AG04450 (cell line): ENCODE data around the gene TRERF1. TPM values are rescaled to one million over a fixed set of nuclear protein-coding genes. Genes with fewer than 3 reads are reported as not detected.
"Not testable (repeated sequence)": the region's sequence is repeated elsewhere in the genome, so short reads cannot be mapped to it uniquely, and the experiment has no call there.

Source experiments
- CTCF ChIA-PET: fragments of 300-600, 350-600 bp; formaldehyde crosslinking; extraction: SDS; loops from one replicate; lab custom pipeline; 2022; ENCODE audit warnings: antibody characterized with exemption, inconsistent platforms; lab: Charles Lee
- POLR2A ChIA-PET: fragments of 350-600 bp; formaldehyde crosslinking; extraction: SDS; loops from one replicate; lab custom pipeline; 2021; ENCODE audit warnings: antibody characterized with exemption, inconsistent platforms; lab: Yijun Ruan, JAX
- DNase-seq: peaks from one replicate; pipeline ENCODE4 v3.0.0-alpha.2; 2011; ENCODE audit warnings: low read depth, low spot score
- H3K27ac ChIP-seq: one replicate; pipeline ENCODE4 v1.5.1; 2012; ENCODE audit warnings: low read depth, low read length, control low read depth
- H3K27me3 ChIP-seq: one replicate; pipeline ENCODE4 v1.6.0; 2012; ENCODE audit warnings: low read length; ENCODE audit not compliant: control insufficient read depth, insufficient read depth
- H3K4me3 ChIP-seq: 2 replicates; pipeline ENCODE4 v1.5.1; 2011; ENCODE audit warnings: mild to moderate bottlenecking, low read depth, low read length, control low read depth
- H3K9me3 ChIP-seq: 2 replicates; pipeline ENCODE4 v1.5.1; 2012; ENCODE audit warnings: low read length; ENCODE audit not compliant: control insufficient read depth, insufficient read depth
- CTCF ChIP-seq: IDR thresholded peaks from 2 replicates; pipeline ENCODE4 v1.5.1; 2011; ENCODE audit warnings: low read depth, low read length, control low read depth, inconsistent platforms
- polyA plus RNA-seq: library from polyadenylated mRNA; depleted of rRNA; stranded (reverse); fragments of >200 nt; gene quantifications from 2 replicates; pipeline ENCODE4 v1.2.3, GENCODE V29; 2011

The TRERF1 gene
- polyA plus RNA-seq, 1 experiment: 7.3 TPM

DNA sequence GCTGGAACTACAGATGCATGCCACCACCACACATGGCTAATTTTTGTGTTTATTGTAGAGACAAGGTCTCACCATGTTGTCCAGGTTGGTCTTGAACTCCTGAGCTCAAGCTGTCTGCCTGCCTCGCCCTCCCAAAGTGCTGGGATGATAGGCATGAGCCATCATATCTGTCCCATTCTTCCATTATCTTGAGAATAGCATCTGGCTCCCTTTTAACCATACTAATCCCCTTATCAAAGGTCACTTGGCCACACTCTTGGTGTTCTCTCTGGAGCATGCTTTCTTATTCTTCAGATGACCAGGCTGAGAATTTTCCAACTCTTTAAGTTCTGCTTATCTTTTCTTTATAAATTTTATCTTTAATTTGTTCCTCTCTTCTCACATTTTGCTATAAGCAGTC, 15.9 kb upstream of the TRERF1 start:
- CTCF ChIA-PET: interaction anchor here (0.6 kb wide), 1 partner anchor 250 kb away, joined by 3 read pairs; the partner anchor contains the start of gene MRPS10
- Histone ChIP-seq H3K4me3 (no peak overlapping the region), H3K9me3 (peaks cover 6% of the 10 kb centered on the region), H3K27me3 (no peaks in the 10 kb centered on the region), H3K27ac (no peak overlapping the region)
- no peak for TF ChIP-seq CTCF
- no peak for DNase-seq
- POLR2A ChIA-PET: no interaction called here

DNA sequence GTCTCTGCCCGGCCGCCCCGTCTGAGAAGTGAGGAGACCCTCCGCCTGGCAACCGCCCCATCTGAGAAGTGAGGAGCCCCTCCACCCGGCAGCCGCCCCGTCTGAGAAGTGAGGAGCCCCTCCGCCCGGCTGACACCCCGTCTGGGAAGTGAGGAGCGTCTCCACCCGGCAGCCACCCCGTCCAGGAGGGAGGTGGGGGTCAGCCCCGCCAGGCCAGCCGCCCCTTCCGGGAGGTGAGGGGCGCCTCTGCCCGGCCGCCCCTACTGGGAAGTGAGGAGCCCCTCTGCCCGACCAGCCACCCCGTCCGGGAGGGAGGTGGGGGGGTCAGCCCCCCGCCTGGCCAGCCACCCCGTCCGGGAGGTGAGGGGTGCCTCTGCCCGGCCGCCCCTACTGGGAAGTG, 14.7 kb upstream of the TRERF1 start:
- CTCF ChIA-PET, H3K27ac ChIP-seq, POLR2A ChIA-PET: not testable (repeated sequence)

GRCh38 chr6:42462474-42462972, 10.8 kb upstream of the TRERF1 start:
- no peaks in the 10 kb centered on the region for H3K27me3 ChIP-seq
- ChIA-PET POLR2A (no interaction called here), CTCF (interaction anchor here (0.6 to 1.6 kb wide), 3 partner anchors 10 to 248 kb away, joined by 5 to 11 read pairs (median 10); no protein-coding TSS in a partner anchor)
- TF ChIP-seq CTCF: no peak
- no peak overlapping the region for H3K27ac ChIP-seq
- no peak overlapping the region for H3K4me3 ChIP-seq
- DNase-seq: no peak
- no peaks in the 10 kb centered on the region; the same call in 1 of the 2 replicates for H3K9me3 ChIP-seq

More for the DNA sequence above, 14.7 kb upstream of the TRERF1 start:
- DNase-seq, H3K4me3 ChIP-seq, H3K27me3 ChIP-seq, H3K9me3 ChIP-seq: not testable (repeated sequence)

GRCh38 chr6:42460883-42461282, 9.2 kb upstream of the TRERF1 start:
- no peak overlapping the region for H3K4me3 ChIP-seq
- H3K27ac ChIP-seq: no peak overlapping the region
- no peak for DNase-seq
- no peaks in the 10 kb centered on the region; the same call in 1 of the 2 replicates for H3K9me3 ChIP-seq
- H3K27me3 ChIP-seq: no peaks in the 10 kb centered on the region
- ChIA-PET CTCF (interaction anchor here (2.9 kb wide), 1 partner anchor 87 kb away, joined by 20 read pairs; no protein-coding TSS in a partner anchor), POLR2A (no interaction called here)
- TF ChIP-seq CTCF: no peak

DNA sequence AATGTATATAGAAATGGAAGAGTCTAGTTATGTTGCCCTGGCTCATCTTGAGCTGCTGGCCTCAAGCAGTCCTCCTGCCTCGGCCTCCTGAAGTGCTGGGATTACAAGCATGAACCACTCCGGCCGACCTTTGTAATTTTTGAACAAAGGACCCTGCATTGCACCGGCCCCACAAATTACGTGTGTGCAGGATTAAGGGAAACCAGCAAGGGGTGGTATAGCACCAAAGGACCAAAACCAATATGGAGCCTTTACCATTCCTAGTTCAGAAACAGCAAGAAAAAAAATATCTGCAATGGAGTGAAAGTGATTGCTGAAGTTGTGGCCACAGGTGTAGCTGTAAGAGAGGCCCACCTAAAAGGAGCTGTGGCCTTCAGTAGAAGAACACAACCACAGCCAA, 8.2 kb upstream of the TRERF1 start:
- POLR2A ChIA-PET: no interaction called here
- DNase-seq: no peak
- no peak for TF ChIP-seq CTCF
- Histone ChIP-seq H3K4me3 (no peak overlapping the region), H3K9me3 (no peaks in the 10 kb centered on the region), H3K27ac (no peak overlapping the region), H3K27me3 (no peaks in the 10 kb centered on the region)
- CTCF ChIA-PET: interaction anchor here (1.2 to 2.9 kb wide), 2 partner anchors 72 to 88 kb away, joined by 4 to 20 read pairs; no protein-coding TSS in a partner anchor
